ENCODE data around the gene COMT.

GRCh38 chr22:19981961-19982920, 40.7 kb downstream of the COMT start:
- no peak for TF ChIP-seq CTCF (IDR thresholded peaks at IDR 0.05)
- no peak for TF ChIP-seq POLR2A (IDR thresholded peaks at IDR 0.05)
- TF ChIP-seq EP300 (IDR thresholded peaks at IDR 0.05): no peak

Measured in ovary (tissue), 3 donors.